Effector memory CD4-positive, alpha-beta T cell (primary cell): ENCODE measurements around the gene ACOXL.

Source experiments
- DNase-seq, 3 donors: peaks; one replicate each; pipeline ENCODE4 v3.0.0-alpha.2; 2020
- H3K27ac ChIP-seq: 2 replicates; pipeline ENCODE4 v1.7.0; 2013; ENCODE audit warnings: mild to moderate bottlenecking, low read length, moderate library complexity; ENCODE audit not compliant: insufficient read depth, poor library complexity, severe bottlenecking
- H3K27me3 ChIP-seq: replicated peaks from 2 replicates; pipeline ENCODE4 v1.7.0; 2013; ENCODE audit warnings: mild to moderate bottlenecking, low read length; ENCODE audit not compliant: insufficient read depth, control insufficient read depth, poor library complexity, severe bottlenecking
- H3K36me3 ChIP-seq: 2 replicates; pipeline ENCODE4 v1.7.0; 2013; ENCODE audit warnings: mild to moderate bottlenecking, low read length, moderate library complexity; ENCODE audit not compliant: control insufficient read depth, insufficient read depth
- H3K4me1 ChIP-seq: 2 replicates; pipeline ENCODE4 v1.7.0; 2013; ENCODE audit warnings: low read length, mild to moderate bottlenecking; ENCODE audit not compliant: control insufficient read depth, insufficient read depth, poor library complexity, severe bottlenecking
- H3K4me3 ChIP-seq: 2 replicates; pipeline ENCODE4 v1.7.0; 2013; ENCODE audit warnings: low read length, low read depth, mild to moderate bottlenecking; ENCODE audit not compliant: insufficient read depth, poor library complexity, severe bottlenecking
- H3K9me3 ChIP-seq: 2 replicates; pipeline ENCODE4 v1.7.0; 2013; ENCODE audit warnings: mild to moderate bottlenecking, low read length, moderate library complexity; ENCODE audit not compliant: control insufficient read depth

ACOXL gene

GRCh38 chr2:110740747-110741349 lies 8.5 kb downstream of the ACOXL start:
- no peak overlapping the region for H3K4me3 ChIP-seq
- H3K27me3 ChIP-seq = no peaks in the 10 kb centered on the region
- no peaks in the 10 kb centered on the region for H3K36me3 ChIP-seq
- DNase-seq = no peak
- H3K4me1 ChIP-seq = no peaks in the 10 kb centered on the region
- H3K27ac ChIP-seq = no peak overlapping the region
- H3K9me3 ChIP-seq = no peaks in the 10 kb centered on the region

DNA sequence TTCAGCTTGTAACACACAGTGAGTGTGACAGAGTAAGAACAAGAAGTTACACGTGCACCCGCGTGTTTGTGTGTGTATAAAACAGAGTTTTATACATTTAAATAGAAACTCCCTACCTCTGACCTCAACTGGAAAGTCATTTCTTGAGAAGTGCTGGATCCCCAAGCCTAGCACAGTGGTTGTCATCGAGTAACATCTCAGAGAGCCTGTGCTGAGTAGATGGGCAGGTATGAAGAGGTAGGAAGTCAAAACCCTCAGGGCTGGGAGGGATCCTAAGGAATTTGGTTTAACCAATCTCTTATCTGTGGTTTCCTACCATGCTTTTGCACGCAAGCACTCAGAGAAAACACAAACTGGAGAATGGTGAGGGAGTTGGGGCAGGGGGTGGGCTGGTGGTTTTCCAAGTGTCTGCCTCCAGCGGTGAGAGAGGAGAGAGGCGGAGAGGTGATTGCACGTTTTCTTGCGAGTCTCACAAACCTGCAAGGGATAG lies 9.2 kb downstream of the ACOXL start:
- H3K9me3 ChIP-seq = no peaks in the 10 kb centered on the region
- no peaks in the 10 kb centered on the region for H3K27me3 ChIP-seq
- no peak for DNase-seq
- H3K36me3 ChIP-seq = no peaks in the 10 kb centered on the region
- H3K4me3 ChIP-seq = no peak overlapping the region
- no peaks in the 10 kb centered on the region for H3K4me1 ChIP-seq
- H3K27ac ChIP-seq = no peak overlapping the region

GRCh38 chr2:110742412-110742811 lies 10.0 kb downstream of the ACOXL start:
- H3K4me3 ChIP-seq = no peak overlapping the region
- H3K4me1 ChIP-seq = no peaks in the 10 kb centered on the region
- H3K9me3 ChIP-seq = no peaks in the 10 kb centered on the region
- H3K27ac ChIP-seq = no peak overlapping the region
- H3K27me3 ChIP-seq = no peaks in the 10 kb centered on the region
- no peaks in the 10 kb centered on the region for H3K36me3 ChIP-seq
- no peak for DNase-seq

- Histone ChIP-seq H3K4me3 (no peak overlapping the region), H3K4me1 (peaks cover 8% of the 10 kb centered on the region), H3K27ac (no peak overlapping the region), H3K36me3 (no peaks in the 10 kb centered on the region), H3K9me3 (no peaks in the 10 kb centered on the region), H3K27me3 (no peaks in the 10 kb centered on the region)
- no peak for DNase-seq
Measured at GRCh38 chr2:110743600-110743999, 11.2 kb downstream of the ACOXL start.

DNA sequence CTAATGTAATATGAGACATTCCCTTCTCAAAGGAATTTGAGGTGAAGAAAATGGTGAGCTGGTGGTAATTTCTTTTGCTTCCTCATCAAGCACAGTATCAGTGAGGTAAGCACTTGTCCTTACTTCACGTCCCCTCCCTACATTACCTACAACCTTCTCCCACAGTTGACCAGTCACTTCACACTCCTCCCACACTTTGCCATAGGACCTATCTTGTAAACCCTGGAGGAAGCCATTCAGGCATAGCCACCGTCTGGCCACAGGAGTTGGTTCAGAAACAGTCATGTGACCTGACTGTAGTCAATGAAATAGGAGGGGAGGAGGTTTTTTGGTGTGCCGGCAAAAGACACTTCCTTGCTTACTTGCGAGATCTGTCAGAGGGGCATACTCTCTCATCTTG lies 12.1 kb downstream of the ACOXL start:
- H3K27ac ChIP-seq = no peak overlapping the region
- H3K4me1 ChIP-seq = peaks cover 11% of the 10 kb centered on the region
- no peaks in the 10 kb centered on the region for H3K36me3 ChIP-seq
- no peaks in the 10 kb centered on the region for H3K9me3 ChIP-seq
- no peaks in the 10 kb centered on the region for H3K27me3 ChIP-seq
- no peak for DNase-seq
- H3K4me3 ChIP-seq = no peak overlapping the region

DNA sequence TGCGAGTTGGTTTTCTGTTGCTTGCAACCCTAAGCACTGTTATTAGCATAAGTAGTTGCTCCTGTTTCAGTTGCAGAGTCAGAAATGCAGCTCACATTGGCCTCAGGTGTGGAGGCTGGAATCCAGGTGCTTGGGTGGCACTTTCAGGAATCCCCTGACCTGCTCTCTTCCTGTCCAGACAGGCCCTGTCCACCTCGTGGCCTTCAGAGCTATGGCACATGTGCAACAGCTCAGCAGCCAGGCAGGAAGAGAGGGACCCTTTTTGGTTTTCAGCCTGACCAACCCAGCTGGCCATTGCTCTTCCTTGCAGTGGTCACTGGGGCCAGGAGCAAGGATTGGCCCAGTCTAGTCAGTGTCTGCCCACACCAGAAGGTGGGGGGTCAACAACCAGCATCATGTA lies 12.7 kb downstream of the ACOXL start:
- Histone ChIP-seq H3K9me3 (no peaks in the 10 kb centered on the region), H3K4me1 (peaks cover 11% of the 10 kb centered on the region), H3K27me3 (no peaks in the 10 kb centered on the region), H3K27ac (no peak overlapping the region), H3K4me3 (no peak overlapping the region), H3K36me3 (no peaks in the 10 kb centered on the region)
- DNase-seq = no peak

- no peaks in the 10 kb centered on the region for H3K9me3 ChIP-seq
- no peak overlapping the region for H3K4me3 ChIP-seq
- H3K36me3 ChIP-seq = no peaks in the 10 kb centered on the region
- DNase-seq = no peak
- H3K4me1 ChIP-seq = peaks cover 11% of the 10 kb centered on the region
- no peak overlapping the region for H3K27ac ChIP-seq
- H3K27me3 ChIP-seq = no peaks in the 10 kb centered on the region
Measured at GRCh38 chr2:110746586-110747521, 14.5 kb downstream of the ACOXL start.

DNA sequence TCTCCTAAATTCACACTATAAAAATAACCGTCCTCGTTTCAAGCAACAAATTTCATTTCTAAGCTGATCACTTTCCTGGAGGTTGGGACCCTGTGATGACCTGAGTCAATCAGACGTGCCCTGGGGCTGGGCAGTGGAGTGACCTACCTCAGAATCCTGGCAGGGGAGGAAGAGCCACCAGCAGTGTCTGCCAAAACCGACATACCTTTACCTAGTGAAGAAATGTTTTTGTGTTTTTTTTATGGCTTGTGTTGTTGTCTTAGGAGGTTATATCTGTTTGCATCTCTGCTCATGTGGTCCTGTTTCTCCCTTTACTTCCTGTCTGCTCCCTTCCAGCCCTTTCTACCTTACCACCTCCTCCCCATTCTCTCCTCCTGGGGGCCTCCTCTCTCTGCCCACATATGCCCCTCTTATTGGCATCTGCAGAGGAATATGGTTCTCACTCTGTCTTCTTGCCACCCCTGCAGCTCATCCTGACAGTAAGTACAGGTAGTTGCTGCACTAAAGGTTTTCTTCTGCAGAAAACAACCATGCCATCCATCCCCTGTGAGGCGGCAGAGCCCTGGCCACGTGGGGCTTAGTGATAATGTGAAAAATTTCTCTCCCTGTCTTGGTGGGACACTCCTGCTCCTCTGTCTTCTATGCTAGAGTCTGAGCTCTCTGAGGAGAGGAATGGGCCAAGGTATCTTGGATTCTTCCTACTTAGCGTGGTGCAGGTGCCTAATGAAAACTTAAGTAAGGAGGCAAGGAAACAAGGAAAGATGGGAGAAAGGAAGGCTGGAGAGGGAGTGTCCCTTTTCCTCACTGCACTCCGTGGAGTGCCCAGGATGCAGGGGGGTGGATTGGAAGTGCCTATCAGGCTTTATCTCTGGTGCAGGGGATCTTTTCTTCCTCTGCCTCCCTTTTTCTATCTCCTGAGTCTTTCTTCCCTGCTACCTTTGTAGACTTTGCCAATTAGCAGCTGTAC lies 15.4 kb downstream of the ACOXL start:
- H3K4me3 ChIP-seq = no peak overlapping the region
- peaks cover 11% of the 10 kb centered on the region for H3K4me1 ChIP-seq
- no peak for DNase-seq
- no peaks in the 10 kb centered on the region for H3K9me3 ChIP-seq
- H3K36me3 ChIP-seq = no peaks in the 10 kb centered on the region
- no peaks in the 10 kb centered on the region for H3K27me3 ChIP-seq
- H3K27ac ChIP-seq = no peak overlapping the region

- H3K4me3 ChIP-seq = no peak overlapping the region
- DNase-seq = peak; percentile 19 to 23 (median 22)
- H3K36me3 ChIP-seq = no peaks in the 10 kb centered on the region
- no peaks in the 10 kb centered on the region for H3K27me3 ChIP-seq
- no peak overlapping the region for H3K27ac ChIP-seq
- peaks cover 11% of the 10 kb centered on the region for H3K4me1 ChIP-seq
- no peaks in the 10 kb centered on the region for H3K9me3 ChIP-seq
Measured at GRCh38 chr2:110748489-110748867, 16.1 kb downstream of the ACOXL start.
